GM19455 (cell line): ENCODE data around the gene KDM2A.
"Not testable (repeated sequence)": the region's sequence is repeated elsewhere in the genome, so short reads cannot be mapped to it uniquely, and the experiment has no call there.

Experiments used
- ATAC-seq: cut with Tn5 transposase; IDR thresholded peaks from one replicate; pipeline ENCODE4 v1.9.1; 2021; ENCODE audit not compliant: unreplicated experiment

The KDM2A gene

DNA sequence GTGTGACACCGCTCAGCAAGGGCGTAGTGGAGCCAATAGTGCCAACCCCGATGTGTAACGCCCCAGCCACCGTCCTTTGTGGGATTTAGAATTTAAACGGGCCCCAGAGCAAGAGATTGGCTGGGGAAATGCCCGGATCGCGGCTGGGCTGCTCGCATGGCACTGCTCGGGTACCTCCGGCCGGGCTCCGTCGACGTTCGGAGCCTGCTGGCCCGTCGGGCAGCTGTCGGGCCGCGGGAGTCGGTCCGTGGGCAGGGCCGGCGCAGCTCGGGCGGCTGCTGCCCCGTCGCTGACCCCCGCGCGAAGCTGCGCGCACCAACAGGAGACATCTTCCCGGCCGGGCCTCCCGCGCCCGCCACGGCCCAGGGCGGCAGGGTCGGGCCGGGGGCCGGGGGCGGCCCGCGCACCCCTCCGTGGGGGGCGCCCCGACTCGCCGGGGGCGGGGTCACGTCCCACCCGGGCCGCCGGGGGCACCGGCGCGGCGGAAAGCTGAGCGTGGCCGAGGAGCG lies 1.3 kb upstream of the KDM2A start:
- ATAC-seq = peak; percentile 3

DNA sequence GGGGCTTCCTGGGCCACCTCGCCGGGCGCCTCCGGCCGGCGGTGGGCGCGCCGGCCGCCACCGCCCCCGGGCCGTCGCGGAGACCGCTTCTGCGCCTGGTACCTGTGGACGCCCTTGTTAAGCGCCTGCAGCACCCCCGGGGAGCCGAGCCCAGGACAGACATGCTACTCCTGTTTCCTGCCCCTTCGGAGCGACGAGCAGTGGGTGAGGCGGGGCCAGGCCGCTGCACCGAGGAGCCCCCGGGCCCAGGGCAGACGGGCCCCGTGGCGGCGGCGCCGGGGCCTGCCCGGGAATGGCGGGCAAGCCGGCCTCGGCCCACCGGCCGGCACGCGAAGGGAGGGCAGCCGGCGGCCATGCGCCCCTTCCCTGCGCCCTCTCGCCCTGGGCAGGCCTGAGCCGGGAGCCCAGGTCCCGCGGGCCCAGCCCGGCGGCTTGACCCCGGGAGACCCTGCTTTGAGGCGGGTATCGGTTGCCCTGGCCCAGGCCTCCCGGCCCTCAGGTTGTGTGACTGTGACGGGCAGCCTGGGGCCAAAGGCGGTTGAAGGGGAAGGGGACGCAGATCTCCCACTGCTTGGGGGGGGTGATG lies 789 bp upstream of the KDM2A start:
- ATAC-seq = peak; percentile 16

DNA sequence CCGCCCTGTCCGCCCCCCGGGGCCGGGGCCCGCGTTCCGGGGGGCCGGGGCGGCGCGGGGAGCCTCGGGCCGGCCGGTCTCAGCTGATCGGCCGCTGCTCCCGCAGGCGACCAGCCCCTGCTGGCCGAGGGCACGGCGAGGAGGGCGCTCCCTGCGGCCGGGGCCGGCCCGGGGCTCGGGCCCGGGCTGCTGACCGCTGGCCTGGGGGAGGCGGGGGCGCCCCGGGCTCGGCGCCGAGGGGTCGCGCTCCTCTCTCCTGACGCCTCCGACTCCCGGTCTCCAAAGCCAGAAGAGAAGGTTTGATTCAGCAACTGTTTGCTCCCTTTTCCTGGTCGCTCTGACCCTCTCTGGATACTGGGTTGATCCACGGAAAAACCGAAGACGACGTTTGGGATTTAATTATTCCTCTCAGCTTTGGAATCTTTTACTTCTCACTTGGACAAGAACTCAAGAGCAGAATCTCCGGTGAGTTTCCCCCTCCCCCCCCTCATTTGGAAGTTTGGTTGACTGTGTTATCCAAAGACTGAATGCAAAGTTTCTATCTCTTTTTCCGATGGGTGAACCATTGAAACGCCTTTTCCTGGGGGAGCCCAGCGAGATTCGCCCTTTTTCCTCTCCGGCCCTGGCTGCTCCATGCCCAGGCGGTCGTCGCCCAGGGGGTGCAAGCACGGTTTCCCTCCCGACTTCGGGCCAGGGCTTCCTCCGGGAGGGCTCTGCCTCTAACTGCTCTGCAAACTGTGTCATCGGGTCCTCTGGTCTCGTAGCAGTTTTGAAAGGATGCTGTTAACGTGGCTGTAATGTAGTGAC lies 725 bp downstream of the KDM2A start:
- peak; percentile 11 for ATAC-seq

DNA sequence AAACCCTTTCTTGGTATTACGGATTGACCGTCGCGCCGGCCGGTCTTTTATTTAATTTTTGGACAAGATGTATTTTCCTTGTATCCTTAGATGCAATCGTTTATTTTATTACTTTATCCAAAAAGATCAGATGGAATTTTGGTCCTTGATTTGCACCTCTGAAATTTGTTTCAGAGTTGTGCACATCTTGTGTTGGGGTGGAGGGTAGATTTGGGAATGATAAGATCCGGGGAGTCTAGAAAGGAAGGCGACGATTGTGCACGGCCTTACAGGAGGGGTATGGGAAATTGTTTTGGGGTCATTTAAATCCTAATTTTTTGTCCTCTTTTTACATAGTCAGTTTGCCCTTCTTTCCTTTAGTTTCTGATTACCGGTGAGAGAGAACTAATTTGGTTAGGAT lies 1.4 kb downstream of the KDM2A start:
- ATAC-seq = no peak

DNA sequence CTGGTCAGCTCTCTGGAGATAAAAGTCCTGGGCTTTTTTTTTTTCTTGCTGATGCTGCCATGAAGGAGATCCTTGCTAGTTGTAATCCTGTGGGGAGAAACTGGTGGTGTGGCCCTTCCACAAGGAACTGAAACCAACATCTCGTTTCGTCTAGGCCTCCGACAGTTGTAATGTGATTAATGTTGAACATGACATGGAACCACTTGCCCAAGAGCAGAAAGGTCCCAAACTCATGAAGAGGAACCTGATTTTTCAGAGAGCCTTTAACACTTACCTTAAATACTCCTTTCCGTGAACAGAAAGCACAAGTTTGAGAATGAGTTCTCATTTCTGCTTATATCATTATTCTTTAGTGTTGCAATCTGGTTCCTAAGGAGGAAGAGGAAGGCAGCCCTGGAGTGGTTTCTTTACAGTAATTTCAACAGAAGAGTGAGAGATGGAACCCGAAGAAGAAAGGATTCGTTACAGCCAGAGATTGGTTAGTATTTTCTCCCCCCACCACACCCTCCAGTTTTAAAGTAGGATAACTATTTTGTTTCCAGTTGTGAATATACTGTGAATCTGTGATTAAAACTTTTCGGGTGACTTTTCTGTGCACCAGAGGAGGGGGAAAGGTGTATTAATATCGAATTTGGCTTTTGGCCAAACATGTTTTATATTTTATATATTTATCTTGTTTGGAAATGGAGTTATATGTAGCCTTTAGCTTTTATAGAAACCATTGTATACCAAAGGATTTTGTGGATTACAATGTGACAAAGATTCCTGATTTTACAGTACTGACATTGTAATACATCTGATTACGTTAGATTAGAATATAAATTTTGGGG lies 2.0 kb downstream of the KDM2A start:
- ATAC-seq = no peak

DNA sequence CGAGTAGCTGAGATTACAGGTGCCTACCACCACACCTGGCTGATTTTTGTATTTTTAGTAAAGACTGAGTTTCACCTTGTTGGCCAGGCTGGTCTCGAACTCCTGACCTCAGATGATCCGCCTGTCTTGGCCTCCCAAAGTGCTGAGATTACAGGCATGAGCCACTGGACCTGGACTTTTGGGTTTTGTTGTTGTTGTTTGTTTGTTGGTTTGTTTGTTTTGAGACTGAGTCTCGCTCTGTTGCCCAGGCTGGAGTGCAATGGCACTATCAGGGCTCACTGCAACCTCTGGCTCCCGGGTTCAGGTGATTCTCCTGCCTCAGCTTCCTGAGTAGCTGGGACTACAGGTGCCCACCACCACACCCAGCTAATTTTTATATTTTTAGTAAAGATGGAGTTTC lies 4.7 kb downstream of the KDM2A start:
- not testable (repeated sequence) for ATAC-seq

DNA sequence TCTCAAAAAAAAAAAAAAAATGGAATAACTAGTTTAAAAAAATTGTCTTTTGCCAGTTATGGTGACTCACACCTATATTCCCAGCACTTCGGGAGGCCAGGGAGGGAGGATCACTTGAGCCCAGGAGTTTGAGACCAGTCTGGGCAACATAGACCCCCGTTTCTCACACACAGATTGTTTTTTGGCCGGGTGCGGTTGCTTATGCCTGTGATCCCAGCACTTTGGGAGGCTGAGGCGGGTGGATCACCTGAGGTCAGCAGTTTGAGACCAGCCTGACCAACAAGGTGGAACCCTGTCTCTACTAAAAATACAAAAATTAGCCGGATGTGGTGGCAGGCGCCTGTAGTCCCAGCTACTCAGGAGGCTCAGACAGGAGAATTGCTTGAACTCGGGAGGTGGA lies 7.2 kb downstream of the KDM2A start:
- ATAC-seq = not testable (repeated sequence)

DNA sequence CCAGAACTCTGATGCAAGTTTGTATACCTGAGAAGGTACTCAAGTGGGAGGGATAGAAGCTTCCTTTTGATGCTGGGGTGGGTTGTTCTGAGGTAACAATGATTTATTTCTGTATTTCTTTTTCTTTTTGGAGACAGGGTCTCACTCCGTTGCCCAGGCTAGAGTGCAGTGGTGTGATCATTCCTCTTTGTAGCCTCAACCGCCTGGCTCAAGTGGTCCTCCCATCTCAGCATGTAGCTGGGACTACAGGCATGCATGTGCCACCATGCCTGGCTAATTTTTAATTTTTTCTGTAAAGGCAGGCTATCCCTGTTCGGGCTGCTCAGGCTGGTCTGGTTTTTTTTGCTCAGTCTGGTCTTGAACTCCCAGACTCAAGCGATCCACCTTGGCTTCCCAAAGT lies 7.9 kb downstream of the KDM2A start:
- ATAC-seq = no peak

DNA sequence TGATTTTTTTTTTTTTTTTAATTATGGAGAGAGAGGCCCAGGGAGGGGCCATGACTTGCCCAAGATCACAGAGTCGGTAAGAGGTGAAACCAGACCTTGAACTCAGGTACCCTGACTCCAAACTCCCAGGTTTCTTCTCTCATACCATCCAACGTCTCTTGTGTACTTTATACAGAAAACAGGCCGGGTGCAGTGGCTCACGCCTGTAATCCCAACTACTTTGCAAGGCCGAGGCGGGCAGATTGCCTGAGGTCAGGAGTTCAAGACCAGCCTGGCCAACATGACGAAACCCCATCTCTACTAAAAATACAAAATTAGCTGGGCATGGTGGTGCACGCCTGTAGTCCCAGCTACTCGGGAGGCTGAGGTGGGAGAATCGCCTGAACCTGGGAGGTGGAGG lies 11.8 kb downstream of the KDM2A start:
- not testable (repeated sequence) for ATAC-seq

DNA sequence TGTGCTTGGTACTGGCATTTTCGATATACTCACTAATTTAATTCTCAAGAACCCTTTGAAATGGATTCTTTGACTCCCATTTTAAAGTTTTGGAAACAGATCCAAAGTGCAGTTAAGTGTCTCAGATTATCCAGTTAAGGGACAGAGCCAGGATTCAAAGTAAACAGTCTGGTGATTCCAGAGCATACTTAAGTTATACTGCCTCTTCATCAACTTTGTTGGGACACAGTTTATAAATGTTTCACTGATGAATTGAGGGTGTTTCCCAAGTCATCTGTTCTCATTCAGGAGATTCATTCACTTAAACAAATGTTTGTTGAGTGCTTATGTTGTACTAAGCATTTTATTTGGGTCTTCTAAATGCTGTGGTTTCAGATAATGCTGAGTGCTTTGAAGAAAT lies 17.1 kb downstream of the KDM2A start:
- ATAC-seq = no peak

DNA sequence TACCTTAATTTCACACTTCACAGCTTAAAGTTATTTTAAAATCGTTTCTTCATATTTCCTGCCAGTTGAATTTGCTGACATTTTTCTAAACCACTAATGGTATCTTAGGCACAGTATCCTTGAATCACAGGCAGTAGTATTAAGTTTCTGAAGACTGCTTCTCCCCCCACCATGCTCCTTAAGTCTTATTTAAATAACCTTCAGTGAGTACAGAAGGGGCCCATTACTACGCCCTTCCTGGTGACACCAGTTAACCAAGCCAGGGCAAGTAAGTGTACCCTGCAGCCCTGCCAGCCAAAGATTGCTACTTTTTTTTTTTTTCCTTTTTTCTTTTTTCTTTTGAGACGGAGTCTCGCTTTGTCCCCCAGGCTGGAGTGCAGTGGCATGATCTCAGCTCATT lies 19.9 kb downstream of the KDM2A start:
- ATAC-seq = no peak

DNA sequence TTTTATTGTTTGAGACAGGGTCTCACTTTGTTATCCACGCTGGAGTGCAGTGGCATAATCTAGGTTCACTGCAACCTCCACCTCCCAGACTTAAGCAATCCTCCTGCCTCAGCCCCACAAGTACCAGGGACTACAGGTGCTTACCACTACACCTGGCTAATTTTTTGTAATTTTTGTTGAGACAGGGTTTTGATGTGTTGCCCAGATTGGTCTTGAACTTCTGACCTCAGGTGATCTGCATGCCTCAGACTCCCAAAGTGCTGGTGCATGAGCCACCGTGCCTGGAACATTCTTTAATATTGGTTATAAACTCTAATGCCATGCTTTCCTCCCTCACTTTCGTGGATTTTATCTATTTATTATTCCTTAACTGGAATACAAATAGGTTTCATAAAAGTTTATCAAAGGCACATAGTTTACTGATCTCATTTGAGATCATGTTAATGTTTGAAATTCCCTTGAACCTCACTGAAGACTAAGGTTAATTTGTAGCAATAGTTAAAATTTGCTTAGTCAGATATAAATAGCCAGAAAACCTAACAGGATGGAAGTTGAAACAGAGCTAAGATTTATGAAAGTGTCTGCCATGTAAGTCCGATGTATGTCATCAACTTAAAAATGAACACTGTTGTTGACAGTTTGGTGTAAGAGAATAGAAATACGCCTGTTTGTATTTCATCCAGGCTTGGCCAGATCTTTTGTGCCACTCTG lies 27.6 kb downstream of the KDM2A start:
- no peak for ATAC-seq

DNA sequence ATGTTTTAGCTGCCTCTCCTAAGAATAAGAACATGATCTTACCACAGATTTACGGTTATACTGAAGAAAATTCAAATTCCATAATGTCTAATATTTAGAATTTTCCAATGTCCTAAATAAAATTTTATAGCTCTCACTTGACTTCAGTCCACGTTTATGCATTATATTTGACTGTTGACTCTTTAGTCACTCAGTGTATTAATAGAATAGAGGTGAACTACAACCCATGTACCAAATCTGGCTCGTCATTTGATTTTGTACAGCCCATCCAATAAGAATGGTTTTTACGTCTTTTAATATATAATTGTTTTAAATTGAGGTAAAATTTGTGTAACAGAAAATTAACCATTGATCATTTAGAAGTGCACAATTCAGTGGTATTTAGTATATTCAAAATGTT lies 34.9 kb downstream of the KDM2A start:
- no peak for ATAC-seq

DNA sequence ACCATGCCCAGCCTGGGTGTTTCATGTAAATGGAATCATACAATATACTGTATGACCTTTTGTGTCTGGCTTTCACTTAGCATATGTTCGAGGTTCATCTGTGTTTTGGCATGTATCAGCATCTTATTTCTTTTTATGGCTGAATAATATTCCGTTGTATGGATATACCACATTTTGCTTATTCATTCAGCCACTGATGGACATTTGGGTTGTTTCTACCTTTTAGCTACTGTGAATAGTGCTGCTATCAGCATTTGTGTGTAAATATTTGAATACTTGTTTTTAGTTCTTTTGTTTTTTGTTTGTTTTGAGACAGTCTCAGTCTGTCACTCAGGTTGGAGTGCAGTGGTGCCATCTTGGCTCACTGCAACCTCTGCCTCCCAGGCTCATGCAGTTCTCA lies 35.7 kb downstream of the KDM2A start:
- ATAC-seq = no peak

DNA sequence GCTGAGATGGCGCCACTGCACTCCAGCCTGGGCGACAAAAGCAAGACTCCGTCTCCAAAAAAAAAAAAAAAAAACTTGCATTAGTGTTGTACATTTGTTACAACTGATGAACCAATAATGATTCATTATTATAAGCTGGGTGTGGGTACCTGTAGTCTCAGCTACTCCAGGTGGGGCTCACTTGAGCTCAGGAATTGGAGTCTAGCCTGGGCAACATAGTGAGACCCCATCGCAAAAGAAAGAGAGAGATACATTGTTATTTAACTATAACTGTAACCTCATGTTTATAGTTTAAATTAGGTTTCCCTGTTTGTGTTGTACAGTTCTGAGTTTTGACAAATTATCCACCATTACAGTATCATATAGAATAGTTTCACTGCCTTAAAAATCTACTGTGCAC lies 38.6 kb downstream of the KDM2A start:
- no peak for ATAC-seq

DNA sequence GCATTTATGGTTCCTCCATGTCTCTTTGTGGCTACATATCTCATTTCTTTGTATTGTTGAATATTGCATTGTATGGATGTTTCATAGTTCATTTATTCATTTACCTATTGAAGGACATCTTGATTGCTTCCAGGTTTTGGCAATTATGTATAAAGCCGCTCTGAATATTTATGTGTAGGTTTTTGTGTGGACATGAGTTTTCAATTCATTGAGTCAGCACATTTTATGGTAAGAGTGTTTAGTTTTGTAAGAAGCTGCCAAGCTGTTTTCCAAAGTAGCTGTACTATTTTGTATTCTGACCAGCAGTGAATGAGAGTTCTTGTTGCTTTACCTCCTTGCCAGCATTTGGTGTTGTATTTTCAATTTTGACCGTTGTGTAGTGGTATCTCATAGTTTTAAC lies 39.2 kb downstream of the KDM2A start:
- ATAC-seq = no peak

DNA sequence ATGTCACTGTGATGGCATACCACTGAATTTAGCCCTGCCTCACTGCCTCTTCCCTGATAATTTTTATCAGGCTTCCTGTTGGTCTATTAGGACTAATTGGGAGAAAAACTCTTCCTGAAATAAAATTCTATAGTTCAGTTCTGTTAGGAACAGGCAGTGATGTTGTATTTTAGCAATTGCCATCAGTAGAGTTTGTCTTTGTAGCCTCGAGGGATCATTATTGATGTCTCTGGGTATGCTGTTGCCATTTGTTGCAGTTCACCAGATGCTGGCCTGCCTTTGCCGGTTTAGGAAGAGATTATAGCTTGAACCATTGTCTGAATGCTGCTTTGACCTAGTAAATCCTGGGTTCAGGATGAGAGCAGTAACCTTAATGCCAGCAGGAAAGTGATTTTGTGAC lies 41.0 kb downstream of the KDM2A start:
- ATAC-seq = no peak

DNA sequence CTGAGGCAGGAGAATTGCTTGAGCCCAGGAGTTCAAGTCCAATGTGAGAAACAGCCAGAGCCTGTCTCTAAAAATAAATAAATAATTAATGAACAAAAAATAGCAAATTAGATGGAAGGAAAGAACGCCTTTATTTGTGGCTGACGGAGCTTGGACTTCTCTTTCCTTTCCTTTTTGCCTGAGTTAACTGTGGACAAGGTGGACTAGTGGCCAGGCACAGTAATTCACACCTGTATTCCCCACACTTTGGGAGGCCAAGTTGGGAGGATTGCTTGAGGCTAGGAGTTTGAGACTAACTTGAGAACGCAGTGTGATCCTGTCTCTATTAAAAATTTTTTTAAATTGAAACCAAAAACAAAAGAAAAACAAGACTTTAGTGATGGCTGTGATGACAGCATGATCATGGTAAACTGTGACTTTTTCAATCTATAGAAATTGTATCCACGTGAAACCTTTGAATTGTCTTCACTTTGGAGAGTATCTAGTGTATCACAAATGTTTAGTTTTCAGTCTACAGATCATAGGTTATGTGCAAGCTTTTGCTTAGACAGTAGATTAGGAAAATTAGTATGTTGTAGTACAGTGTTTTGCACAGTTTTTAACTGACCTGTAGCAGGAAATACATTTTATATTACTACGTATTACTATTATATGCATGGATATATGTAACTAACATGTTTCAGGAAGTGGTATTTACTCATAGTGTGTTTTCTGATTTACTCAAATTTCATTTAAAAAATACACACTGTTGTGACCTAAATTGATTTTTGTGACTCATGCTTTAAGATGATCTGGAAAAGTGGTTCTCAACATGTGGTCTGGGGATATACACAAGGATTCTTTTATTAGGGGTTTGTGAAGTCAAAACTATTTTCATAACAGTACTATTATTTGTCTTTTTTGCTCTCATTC lies 42.1 kb downstream of the KDM2A start:
- ATAC-seq = no peak

DNA sequence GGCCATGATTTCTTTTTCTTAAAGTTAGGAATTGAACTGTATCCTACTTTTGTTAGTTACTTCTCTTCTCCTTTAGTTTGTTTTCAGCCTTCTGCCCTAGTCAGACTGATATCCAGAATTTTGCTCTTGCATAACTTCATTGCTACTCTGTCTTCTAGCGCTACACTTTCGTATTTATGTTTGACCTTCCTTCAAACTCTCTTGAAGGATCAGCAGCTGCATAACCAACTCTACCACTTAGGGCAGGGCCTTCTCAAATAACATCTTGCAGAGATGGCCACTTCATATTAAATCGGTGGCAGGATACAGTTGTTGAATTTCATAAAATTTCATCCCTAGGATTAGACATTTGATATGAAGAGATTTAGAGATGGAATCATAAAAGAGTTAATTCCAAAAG lies 43.9 kb downstream of the KDM2A start:
- ATAC-seq = no peak

DNA sequence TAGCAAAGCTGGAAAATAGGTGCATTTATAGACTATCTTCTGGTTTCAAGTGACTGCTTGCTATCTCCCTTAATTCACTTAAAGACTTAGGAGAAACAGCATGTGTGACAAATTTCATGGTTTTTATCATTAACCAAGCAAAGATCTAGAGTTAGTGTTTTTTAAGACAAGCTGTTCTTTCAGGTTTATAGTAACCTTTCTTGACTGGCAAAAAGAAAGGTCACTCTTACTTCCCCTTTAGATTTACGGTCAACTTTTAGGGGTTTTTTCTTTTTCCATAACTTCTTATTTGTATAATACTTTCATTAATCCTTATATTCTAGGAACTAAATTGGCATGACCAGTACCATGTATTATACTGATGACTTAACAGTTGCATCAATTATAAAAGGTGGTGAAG lies 46.6 kb downstream of the KDM2A start:
- no peak for ATAC-seq
